MCF 10A (cell line): ENCODE measurements around the gene PARVB. TPM values are rescaled to one million over a fixed set of nuclear protein-coding genes. Genes with fewer than 3 reads are reported as not detected.

ENCODE experiments used
- BruUV-seq: library from RNA; stranded (reverse); fragments of 400-500 nt; replicated peaks from 2 replicates; lab custom pipeline; 2021; lab: Mats Ljungman, UMichigan
- CTCF ChIA-PET: fragments of 300-600 bp; sonication (Branson Sonifier 250); formaldehyde crosslinking; extraction: SDS; loops from one replicate; lab custom pipeline; 2021; ENCODE audit warnings: antibody characterized with exemption, inconsistent platforms; lab: Yijun Ruan, JAX
- POLR2A ChIA-PET: fragments of 300-600, 350-650 bp; sonication (Branson Sonifier 250); formaldehyde crosslinking; extraction: SDS; loops from one replicate; lab custom pipeline; 2020; ENCODE audit warnings: antibody characterized with exemption, inconsistent platforms; lab: Yijun Ruan, JAX
- DNase-seq: peaks from one replicate; pipeline ENCODE4 v3.0.0-alpha.2; 2018; ENCODE audit not compliant: unreplicated experiment
- H3K27ac Mint-ChIP-seq: one replicate; pipeline ENCODE4 v1.8.0; 2022; ENCODE audit warnings: mild to moderate bottlenecking, low read depth, mixed read lengths; ENCODE audit not compliant: unreplicated experiment
- H3K27me3 Mint-ChIP-seq: one replicate; pipeline ENCODE4 v1.8.0; 2022; ENCODE audit warnings: mixed read lengths; ENCODE audit not compliant: insufficient read depth, unreplicated experiment
- H3K36me3 Mint-ChIP-seq: one replicate; pipeline ENCODE4 v1.8.0; 2022; ENCODE audit warnings: mild to moderate bottlenecking, moderate library complexity, mixed read lengths; ENCODE audit not compliant: insufficient read depth, unreplicated experiment
- H3K4me1 Mint-ChIP-seq: one replicate; pipeline ENCODE4 v1.8.0; 2022; ENCODE audit warnings: mixed read lengths; ENCODE audit not compliant: insufficient read depth, unreplicated experiment
- H3K4me3 Mint-ChIP-seq: one replicate; pipeline ENCODE4 v1.8.0; 2022; ENCODE audit warnings: mild to moderate bottlenecking, moderate library complexity, mixed read lengths; ENCODE audit not compliant: unreplicated experiment
- H3K9me3 Mint-ChIP-seq: one replicate; pipeline ENCODE4 v1.8.0; 2022; ENCODE audit warnings: mixed read lengths; ENCODE audit not compliant: unreplicated experiment
- CTCF ChIP-seq: fragments of 200-600 bp; IDR thresholded peaks from one replicate; pipeline ENCODE4 v1.8.0; 2022; ENCODE audit warnings: antibody characterized with exemption, mild to moderate bottlenecking; ENCODE audit not compliant: unreplicated experiment
- intact Hi-C: fragments of 100-400 bp; cut with micrococcal nuclease; formaldehyde crosslinking; loops from 2 replicates; pipeline ENCODE4 v1.14.1; 2022
- total RNA-seq: library from RNA; stranded (reverse); gene quantifications from 2 replicates; pipeline ENCODE4 v1.2.3, GENCODE V29; 2022

PARVB gene
- total RNA-seq, 1 experiment from 2014 or later: 26.0 TPM

- intact Hi-C loops: no loop called here
- Mint-ChIP-seq H3K4me1 (no peaks in the 10 kb centered on the region), H3K4me3 (no peak overlapping the region), H3K9me3 (no peaks in the 10 kb centered on the region), H3K27ac (no peak overlapping the region), H3K27me3 (no peaks in the 10 kb centered on the region), H3K36me3 (peaks cover 48% of the 10 kb centered on the region)
- CTCF ChIA-PET: interaction anchor here (0.6 to 1.5 kb wide), 3 partner anchors 81 to 908 kb away, joined by 3 to 4 read pairs (median 4); no protein-coding TSS in a partner anchor
- no peak for TF ChIP-seq CTCF
- no TSS peak for BruUV-seq
- POLR2A ChIA-PET: no interaction called here
- no peak for DNase-seq
These were observed 24.0 kb upstream of the PARVB start for GRCh38 chr22:44000123-44000522.

GRCh38 chr22:44001521-44001920, 22.6 kb upstream of the PARVB start:
- no peak for DNase-seq
- H3K27ac Mint-ChIP-seq: no peak overlapping the region
- no peak for TF ChIP-seq CTCF
- H3K27me3 Mint-ChIP-seq: no peaks in the 10 kb centered on the region
- CTCF ChIA-PET: interaction anchor here (0.6 to 1.5 kb wide), 5 partner anchors 8 to 744 kb away, joined by 3 to 8 read pairs (median 4); no protein-coding TSS in a partner anchor
- H3K36me3 Mint-ChIP-seq: peaks cover 40% of the 10 kb centered on the region
- no peaks in the 10 kb centered on the region for H3K9me3 Mint-ChIP-seq
- no peak overlapping the region for H3K4me3 Mint-ChIP-seq
- no peaks in the 10 kb centered on the region for H3K4me1 Mint-ChIP-seq
- no TSS peak for BruUV-seq
- POLR2A ChIA-PET: interaction anchor here (0.5 kb wide), 1 partner anchor 54 kb away, joined by 4 read pairs; no protein-coding TSS in a partner anchor
- intact Hi-C loops: no loop called here

- DNase-seq: no peak
- POLR2A ChIA-PET: interaction anchor here (0.7 to 1.3 kb wide), 2 partner anchors 9 to 47 kb away, joined by 3 to 6 read pairs; partner anchors contain the start of gene SAMM50
- H3K36me3 Mint-ChIP-seq: peaks cover 32% of the 10 kb centered on the region
- CTCF ChIA-PET: interaction anchor here (0.6 to 1.4 kb wide), 2 partner anchors 9 to 652 kb away, joined by 4 to 8 read pairs; no protein-coding TSS in a partner anchor
- no peaks in the 10 kb centered on the region for H3K9me3 Mint-ChIP-seq
- H3K27me3 Mint-ChIP-seq: no peaks in the 10 kb centered on the region
- no peaks in the 10 kb centered on the region for H3K4me1 Mint-ChIP-seq
- no peak overlapping the region for H3K27ac Mint-ChIP-seq
- no peak overlapping the region for H3K4me3 Mint-ChIP-seq
- no TSS peak for BruUV-seq
- no peak for TF ChIP-seq CTCF
- intact Hi-C loops: no loop called here
These were observed 21.8 kb upstream of the PARVB start for GRCh38 chr22:44002324-44002723.

GRCh38 chr22:44002997-44003396, 21.1 kb upstream of the PARVB start:
- Mint-ChIP-seq H3K27ac (no peak overlapping the region), H3K4me1 (no peaks in the 10 kb centered on the region), H3K9me3 (no peaks in the 10 kb centered on the region), H3K4me3 (no peak overlapping the region), H3K36me3 (peaks cover 25% of the 10 kb centered on the region), H3K27me3 (no peaks in the 10 kb centered on the region)
- BruUV-seq: no TSS peak
- no peak for DNase-seq
- intact Hi-C loops: no loop called here
- POLR2A ChIA-PET: interaction anchor here (0.7 to 1.3 kb wide), 2 partner anchors 10 to 47 kb away, joined by 3 to 6 read pairs; partner anchors contain the start of gene SAMM50
- CTCF ChIA-PET: no interaction called here
- TF ChIP-seq CTCF: no peak
